Trophoblast cell (in vitro differentiated cells and primary cell): ENCODE data around the gene S100A8.

Experiments
- DNase-seq, 2 donors: peaks; one replicate each; pipeline ENCODE4 v3.0.0-alpha.2; 2016
- H2AFZ ChIP-seq: 2 replicates; pipeline ENCODE4 v1.6.1; 2013; ENCODE audit warnings: low read length, moderate library complexity, mild to moderate bottlenecking; ENCODE audit not compliant: insufficient read depth, poor library complexity
- H2AK5ac ChIP-seq: 2 replicates; pipeline ENCODE4 v1.6.1; 2013; ENCODE audit warnings: mild to moderate bottlenecking, low read length
- H2BK120ac ChIP-seq: 2 replicates; pipeline ENCODE4 v1.6.1; 2013; ENCODE audit warnings: low read length, mild to moderate bottlenecking, moderate library complexity; ENCODE audit not compliant: insufficient read depth, poor library complexity
- H2BK12ac ChIP-seq: 2 replicates; pipeline ENCODE4 v1.6.1; 2013; ENCODE audit warnings: mild to moderate bottlenecking, low read length, moderate library complexity
- H2BK5ac ChIP-seq: 2 replicates; pipeline ENCODE4 v1.6.1; 2013; ENCODE audit warnings: low read length, low read depth, moderate library complexity, mild to moderate bottlenecking; ENCODE audit not compliant: poor library complexity
- H3K14ac ChIP-seq: 2 replicates; pipeline ENCODE4 v1.6.1; 2013; ENCODE audit warnings: mild to moderate bottlenecking, low read length
- H3K18ac ChIP-seq: 2 replicates; pipeline ENCODE4 v1.6.1; 2013; ENCODE audit warnings: mild to moderate bottlenecking, low read length
- H3K23ac ChIP-seq: 2 replicates; pipeline ENCODE4 v1.6.1; 2013; ENCODE audit warnings: low read length
- H3K27ac ChIP-seq: 2 replicates; pipeline ENCODE4 v1.5.1; 2013; ENCODE audit warnings: low read depth, mild to moderate bottlenecking, inconsistent platforms, low read length, moderate library complexity
- H3K27me3 ChIP-seq: 2 replicates; pipeline ENCODE4 v1.6.1; 2013; ENCODE audit warnings: inconsistent platforms, mild to moderate bottlenecking, low read length, moderate library complexity; ENCODE audit not compliant: insufficient read depth
- H3K36me3 ChIP-seq, 2 experiments: 1 replicate in 1 of 2; 2 replicates in 1 of 2; pipeline ENCODE4 v1.6.1; 2013; ENCODE audit warnings: low read length in 2 of 2, mild to moderate bottlenecking in 2 of 2, moderate library complexity in 1 of 2; ENCODE audit not compliant: insufficient read depth in 2 of 2, control insufficient read depth in 1 of 2
- H3K4ac ChIP-seq: 2 replicates; pipeline ENCODE4 v1.6.1; 2013; ENCODE audit warnings: low read depth, mild to moderate bottlenecking, low read length, moderate library complexity
- H3K4me1 ChIP-seq, 2 experiments: 1 replicate in 1 of 2; 2 replicates in 1 of 2; pipeline ENCODE4 v1.6.1; 2013; ENCODE audit warnings: low read length in 2 of 2, mild to moderate bottlenecking in 2 of 2, moderate library complexity in 1 of 2; ENCODE audit not compliant: insufficient read depth in 2 of 2, control insufficient read depth in 1 of 2
- H3K4me2 ChIP-seq: 2 replicates; pipeline ENCODE4 v1.6.1; 2013; ENCODE audit warnings: inconsistent platforms, mild to moderate bottlenecking, low read length, moderate library complexity
- H3K4me3 ChIP-seq: 2 replicates; pipeline ENCODE4 v1.5.1; 2013; ENCODE audit warnings: mild to moderate bottlenecking, low read depth, low read length, inconsistent platforms
- H3K79me1 ChIP-seq: one replicate; pipeline ENCODE4 v1.6.1; 2013; ENCODE audit warnings: low read length
- H3K79me2 ChIP-seq: 2 replicates; pipeline ENCODE4 v1.6.1; 2013; ENCODE audit warnings: low read length, mild to moderate bottlenecking; ENCODE audit not compliant: control insufficient read depth, insufficient read depth, poor library complexity
- H3K9ac ChIP-seq: 2 replicates; pipeline ENCODE4 v1.6.1; 2013; ENCODE audit warnings: mild to moderate bottlenecking, low read length
- H3K9me3 ChIP-seq: 2 replicates; pipeline ENCODE4 v1.6.1; 2013; ENCODE audit warnings: low read depth, mild to moderate bottlenecking, control low read depth, inconsistent platforms, low read length; ENCODE audit not compliant: insufficient read depth
- H4K12ac ChIP-seq: 2 replicates; pipeline ENCODE4 v1.6.1; 2013; ENCODE audit warnings: low read depth, mild to moderate bottlenecking, low read length, moderate library complexity
- H4K8ac ChIP-seq: 2 replicates; pipeline ENCODE4 v1.6.1; 2013; ENCODE audit warnings: low read depth, mild to moderate bottlenecking, low read length, moderate library complexity
- H4K91ac ChIP-seq: one replicate; pipeline ENCODE4 v1.6.1; 2013; ENCODE audit warnings: low read depth, mild to moderate bottlenecking, low read length, moderate library complexity
- WGBS: extraction: QIAGEN DNeasy Blood & Tissue Kit; methylation state at CpG from one replicate; pipeline ENCODE4 v1.1.7; 2013; ENCODE audit warnings: missing lambda C conversion rate; ENCODE audit not compliant: insufficient read length, insufficient coverage; ENCODE audit errors: extremely low coverage; 5-methylcytosine and 5-hydroxymethylcytosine counted together

The S100A8 gene

GRCh38 chr1:153375511-153375910, 15.4 kb downstream of the S100A8 start, which contains the start of gene S100A12:
TSS of gene S100A12 (minus strand) at chr1:153375621. CDS start at chr1:153374592, 1,029 bp downstream.
- Histone ChIP-seq H3K9ac (no peak within 1 kb of the TSS), H4K91ac (no peak within 1 kb of the TSS), H3K4me3 (no peak within 1 kb of the TSS), H3K23ac (no peak within 1 kb of the TSS), H2BK120ac (no peak within 1 kb of the TSS), H3K27me3 (no peaks in the 10 kb centered on the region), H3K9me3 (peaks cover 3% of the 10 kb centered on the region), H4K12ac (no peak within 1 kb of the TSS), H2AFZ (no peak within 1 kb of the TSS), H3K79me2 (no peaks in the 10 kb centered on the region), H3K27ac (no peak within 1 kb of the TSS), H3K18ac (no peak within 1 kb of the TSS), H2BK5ac (no peak within 1 kb of the TSS), H3K36me3 (no peaks in the 10 kb centered on the region), H3K4me1 (no peaks in the 10 kb centered on the region), H3K14ac (no peak within 1 kb of the TSS), H2AK5ac (no peak within 1 kb of the TSS), H4K8ac (no peak within 1 kb of the TSS), H3K4ac (no peak within 1 kb of the TSS), H2BK12ac (no peak within 1 kb of the TSS), H3K4me2 (no peak within 1 kb of the TSS), H3K79me1 (no peaks in the 10 kb centered on the region)
- DNase-seq: peak in 1 of 2 donors; percentile 79
- no CpG with 5 or more reads among the region's 1 CpG for WGBS

DNA sequence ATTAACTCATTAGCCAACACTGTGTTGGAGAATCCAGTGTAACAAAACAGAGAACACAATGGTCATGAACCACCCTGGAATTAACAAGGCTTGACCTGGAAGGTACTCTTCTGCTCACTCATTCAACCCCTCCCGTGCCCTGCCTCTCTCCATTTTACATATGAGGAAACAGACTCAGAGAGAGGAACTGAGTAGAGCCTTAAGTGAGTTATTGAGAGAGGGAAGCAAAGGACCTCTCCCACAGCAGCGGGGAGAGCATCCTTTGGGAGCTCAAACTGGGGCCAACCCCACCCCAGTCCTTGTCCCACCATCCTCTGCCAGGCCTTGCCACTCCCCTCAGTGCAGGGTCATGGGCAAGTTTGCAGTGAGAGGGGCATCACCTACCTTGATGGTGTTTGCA, 16.8 kb downstream of the S100A8 start:
- Histone ChIP-seq H3K79me1 (no peaks in the 10 kb centered on the region), H3K4me2 (no peak overlapping the region), H3K4me1 (no peaks in the 10 kb centered on the region), H2AK5ac (no peak overlapping the region), H3K9ac (no peak overlapping the region), H3K36me3 (no peaks in the 10 kb centered on the region), H2BK5ac (no peak overlapping the region), H2BK12ac (no peak overlapping the region), H3K27ac (no peak overlapping the region), H3K4ac (no peak overlapping the region), H2AFZ (no peak overlapping the region), H4K91ac (no peak overlapping the region), H3K27me3 (no peaks in the 10 kb centered on the region), H3K79me2 (no peaks in the 10 kb centered on the region), H3K9me3 (peaks cover 3% of the 10 kb centered on the region), H2BK120ac (no peak overlapping the region), H3K4me3 (no peak overlapping the region), H4K8ac (no peak overlapping the region), H3K18ac (no peak overlapping the region), H3K23ac (no peak overlapping the region), H4K12ac (no peak overlapping the region), H3K14ac (no peak overlapping the region)
- WGBS: no CpG with 5 or more reads among the region's 2 CpGs
- no peak for DNase-seq

DNA sequence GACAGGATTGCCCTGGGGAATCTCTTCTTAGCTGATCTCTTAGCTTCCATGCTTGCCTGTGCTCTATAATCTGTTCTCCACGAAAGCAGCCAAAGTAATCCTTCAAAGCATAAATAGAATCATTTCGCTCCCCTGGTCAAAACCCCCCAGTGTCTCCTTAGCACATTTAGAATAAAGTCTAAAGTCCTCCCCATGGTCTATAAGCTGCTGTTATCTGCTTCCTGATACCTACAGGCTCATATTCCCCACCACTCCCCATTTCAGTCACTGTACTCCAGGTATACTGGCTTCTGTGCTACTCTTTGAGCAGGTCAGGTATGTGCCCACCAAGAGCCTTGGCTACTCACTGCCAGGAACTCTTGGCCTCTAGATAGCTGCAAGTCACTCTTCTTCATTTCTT, 18.3 kb downstream of the S100A8 start:
- Histone ChIP-seq H3K23ac (no peak overlapping the region), H3K36me3 (no peaks in the 10 kb centered on the region)
- WGBS: no CpG with 5 or more reads among the region's 2 CpGs

DNA sequence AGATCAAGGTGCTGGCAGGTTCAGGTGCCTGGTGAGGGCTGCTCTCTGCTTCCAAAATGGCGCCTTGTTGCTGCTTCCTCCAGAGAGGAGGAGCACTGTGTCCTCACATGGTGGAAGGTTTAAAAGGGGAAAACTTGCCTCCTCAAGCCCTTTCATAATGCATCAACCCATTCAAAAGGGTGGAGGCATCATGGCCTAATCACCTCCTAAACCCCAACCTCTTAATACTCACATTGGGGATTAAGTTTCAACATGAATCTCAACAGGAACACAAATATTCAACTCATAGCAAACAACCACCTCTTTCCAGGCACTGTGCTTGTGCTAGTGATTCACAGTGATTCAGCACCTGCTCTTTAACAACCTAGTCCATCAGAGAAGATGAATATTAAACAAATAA, 19.6 kb downstream of the S100A8 start:
- Histone ChIP-seq H4K91ac (no peak overlapping the region), H2AK5ac (no peak overlapping the region), H3K9ac (no peak overlapping the region), H3K79me2 (no peaks in the 10 kb centered on the region), H3K9me3 (no peaks in the 10 kb centered on the region), H3K14ac (no peak overlapping the region), H2AFZ (no peak overlapping the region), H3K4me2 (no peak overlapping the region), H3K18ac (no peak overlapping the region), H3K4me1 (no peaks in the 10 kb centered on the region), H4K8ac (no peak overlapping the region), H4K12ac (no peak overlapping the region), H3K4me3 (no peak overlapping the region), H2BK120ac (no peak overlapping the region), H3K79me1 (no peaks in the 10 kb centered on the region), H3K4ac (no peak overlapping the region), H3K27me3 (no peaks in the 10 kb centered on the region), H3K27ac (no peak overlapping the region), H3K36me3 (no peaks in the 10 kb centered on the region), H2BK5ac (no peak overlapping the region), H3K23ac (no peak overlapping the region), H2BK12ac (no peak overlapping the region)
- no CpG with 5 or more reads among the region's 1 CpG for WGBS
- DNase-seq: no peak

More for the DNA sequence above, 18.3 kb downstream of the S100A8 start:
- Histone ChIP-seq H3K9ac (no peak overlapping the region), H3K4ac (no peak overlapping the region), H2BK120ac (no peak overlapping the region), H2AK5ac (no peak overlapping the region), H4K8ac (no peak overlapping the region), H4K12ac (no peak overlapping the region), H3K27ac (no peak overlapping the region), H3K18ac (no peak overlapping the region), H2BK5ac (no peak overlapping the region), H3K4me2 (no peak overlapping the region), H3K4me3 (no peak overlapping the region), H3K14ac (no peak overlapping the region), H3K9me3 (peaks cover 1% of the 10 kb centered on the region), H3K79me1 (no peaks in the 10 kb centered on the region), H3K4me1 (no peaks in the 10 kb centered on the region), H4K91ac (no peak overlapping the region), H3K27me3 (no peaks in the 10 kb centered on the region), H2AFZ (no peak overlapping the region), H3K79me2 (no peaks in the 10 kb centered on the region), H2BK12ac (no peak overlapping the region)
- no peak for DNase-seq
